Urothelium cell line (cell line): ENCODE measurements around the gene ZDHHC11B.
"Not testable (repeated sequence)": the region's sequence is repeated elsewhere in the genome, so short reads cannot be mapped to it uniquely, and the experiment has no call there.

Experiments used
- DNase-seq: peaks from one replicate; pipeline ENCODE4 v3.0.0; 2011; ENCODE audit warnings: low spot score, mixed read lengths
- FAIRE-seq: peaks from 2 replicates; lab custom pipeline; 2011; peaks lifted over from hg19 to GRCh38; lab: Jason Lieb, UNC

ZDHHC11B gene

DNA sequence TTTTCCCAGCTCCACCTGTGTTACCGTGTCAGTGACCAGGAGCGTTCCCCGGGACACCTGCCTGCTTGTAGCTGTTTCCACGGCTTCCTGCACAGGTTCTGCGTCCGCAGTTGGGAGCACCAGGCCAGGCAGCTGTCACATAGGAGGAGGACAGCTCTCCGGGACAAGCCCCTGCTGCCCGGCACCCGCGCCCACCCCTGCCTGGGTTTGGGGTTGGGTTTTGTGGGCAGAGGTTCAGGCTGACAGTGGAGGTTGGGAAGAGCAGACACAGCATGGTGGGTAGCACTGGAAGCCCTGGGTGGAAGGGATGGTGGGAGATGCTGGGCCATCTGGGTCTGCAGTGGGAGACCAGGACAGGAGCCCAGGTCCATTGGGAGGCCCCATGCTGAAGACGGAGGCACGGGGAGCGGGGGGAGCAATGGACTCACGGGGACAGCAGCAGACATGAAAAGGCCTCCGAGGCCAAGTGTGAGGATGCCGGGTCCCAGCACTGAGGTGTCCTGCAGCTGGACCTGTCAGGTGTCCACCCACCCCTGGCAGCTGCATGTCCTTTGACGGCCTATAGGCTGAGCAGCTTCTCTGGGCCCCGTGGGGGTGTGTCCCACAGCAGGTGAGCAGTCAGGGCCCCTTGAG lies 2.8 kb upstream of the ZDHHC11B start:
- not testable (repeated sequence) for DNase-seq, FAIRE-seq

DNA sequence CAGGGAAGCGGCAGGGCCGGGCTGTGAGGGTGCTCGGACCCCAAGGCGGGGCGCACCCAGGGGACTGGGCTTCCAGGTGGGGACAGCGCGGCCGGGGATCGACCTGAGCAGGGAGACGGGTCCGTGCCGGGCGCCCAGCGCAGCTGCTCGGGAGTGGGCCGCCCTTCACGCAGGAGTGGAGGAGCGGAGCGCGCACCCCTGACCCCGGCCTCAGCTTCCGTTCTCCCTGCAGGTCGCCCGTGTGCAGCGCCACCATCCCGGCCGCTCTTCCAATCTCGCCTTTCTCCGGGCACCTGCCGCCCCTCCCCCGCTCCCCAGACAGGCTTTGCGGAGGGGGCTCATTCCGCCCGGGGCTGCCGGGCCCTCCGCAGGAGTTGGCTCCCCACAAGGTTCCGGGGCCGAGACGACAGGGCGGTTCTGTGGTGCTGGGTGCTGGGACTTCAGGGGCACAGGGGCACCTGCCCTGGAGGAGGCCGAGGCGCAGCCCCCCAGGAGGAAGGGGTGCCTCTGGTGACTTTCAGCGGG lies 714 bp upstream of the ZDHHC11B start:
- FAIRE-seq = peak; percentile 77
- DNase-seq = not testable (repeated sequence)

DNA sequence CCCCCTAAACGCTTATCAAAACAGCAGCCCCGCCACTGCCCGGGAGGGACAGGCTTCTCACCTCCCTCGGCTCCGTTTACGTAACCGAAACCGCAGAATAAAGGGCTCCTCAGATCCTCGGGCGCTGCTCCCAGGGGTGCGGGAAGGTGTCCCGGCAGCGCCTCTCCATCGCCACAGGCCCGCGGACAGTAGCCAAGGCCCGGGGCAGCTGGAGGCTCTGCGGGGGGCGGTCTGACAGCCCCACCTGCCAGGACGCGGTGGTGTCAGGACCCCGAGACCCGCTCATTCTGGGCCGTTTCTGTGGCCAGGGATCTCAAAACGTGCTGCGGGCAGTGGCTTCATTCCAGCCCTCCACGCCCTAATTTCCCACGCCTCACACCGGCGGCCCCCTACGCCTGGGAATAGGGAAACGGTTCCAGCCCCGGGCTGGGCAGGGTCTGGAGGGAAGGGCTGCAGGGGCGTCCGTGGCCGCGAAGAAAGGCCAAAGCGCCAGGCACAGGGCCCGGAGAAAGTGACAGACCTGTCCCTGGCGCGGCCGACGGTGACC lies 575 bp downstream of the ZDHHC11B start:
- peak; percentile 13 for DNase-seq
- FAIRE-seq = not testable (repeated sequence)

DNA sequence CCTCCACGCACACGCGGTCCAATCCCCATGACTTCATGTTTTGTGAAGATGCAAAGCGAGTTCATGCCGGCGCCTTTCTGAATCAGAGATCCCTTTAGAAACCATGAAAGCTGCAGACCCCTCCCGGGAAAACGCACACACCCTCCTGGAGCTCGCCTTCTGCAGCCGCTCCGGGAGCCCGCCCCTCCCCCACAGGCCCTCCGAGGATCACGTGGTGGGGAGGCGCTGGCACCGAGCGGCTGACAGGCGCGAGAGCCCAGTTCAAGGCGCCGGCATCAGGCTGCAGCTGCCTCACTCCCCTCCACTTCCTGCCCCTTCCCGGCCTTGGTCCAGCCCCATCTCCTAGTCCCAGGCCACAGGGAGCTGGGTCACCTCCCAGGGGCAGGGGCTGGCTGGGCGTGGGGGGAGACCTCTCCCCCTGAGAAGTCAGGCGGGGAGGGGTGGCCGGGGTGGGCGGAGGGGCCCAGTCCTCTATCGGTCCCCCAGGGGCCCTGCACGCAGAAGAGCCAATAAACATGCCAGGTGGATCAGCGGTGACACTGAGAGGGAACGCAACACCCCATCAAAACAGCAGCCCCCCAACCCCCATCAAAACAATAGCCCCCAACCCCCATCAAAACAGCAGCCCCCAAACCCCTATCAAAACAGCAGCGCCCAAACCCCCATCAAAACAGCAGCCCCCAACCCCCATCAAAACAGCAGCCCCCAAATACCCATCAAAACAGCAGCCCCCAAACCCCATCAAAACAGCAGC lies 1.3 kb downstream of the ZDHHC11B start:
- FAIRE-seq = peak; percentile 72
- DNase-seq = not testable (repeated sequence)

DNA sequence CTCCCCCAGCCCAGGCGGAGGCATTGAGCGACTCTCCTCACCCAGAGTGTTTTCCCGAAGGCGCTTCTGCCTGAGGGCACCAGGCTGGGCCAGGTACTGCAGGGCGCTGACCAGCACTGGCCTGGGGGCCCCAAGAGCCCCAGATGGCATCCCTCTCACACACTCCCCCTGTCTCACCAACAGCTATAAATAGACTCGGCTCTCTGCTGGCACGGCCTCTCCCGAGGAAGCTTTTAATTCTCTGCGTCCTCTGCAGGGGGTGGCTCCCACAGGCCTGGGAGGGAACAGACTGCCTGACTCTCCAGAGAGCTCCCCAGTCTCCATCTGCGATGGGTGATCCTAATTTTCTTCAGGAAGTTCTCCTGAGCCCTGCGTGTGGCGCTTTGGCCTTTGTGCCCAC lies 2.2 kb downstream of the ZDHHC11B start:
- DNase-seq = not testable (repeated sequence)
- FAIRE-seq = peak; percentile 85

DNA sequence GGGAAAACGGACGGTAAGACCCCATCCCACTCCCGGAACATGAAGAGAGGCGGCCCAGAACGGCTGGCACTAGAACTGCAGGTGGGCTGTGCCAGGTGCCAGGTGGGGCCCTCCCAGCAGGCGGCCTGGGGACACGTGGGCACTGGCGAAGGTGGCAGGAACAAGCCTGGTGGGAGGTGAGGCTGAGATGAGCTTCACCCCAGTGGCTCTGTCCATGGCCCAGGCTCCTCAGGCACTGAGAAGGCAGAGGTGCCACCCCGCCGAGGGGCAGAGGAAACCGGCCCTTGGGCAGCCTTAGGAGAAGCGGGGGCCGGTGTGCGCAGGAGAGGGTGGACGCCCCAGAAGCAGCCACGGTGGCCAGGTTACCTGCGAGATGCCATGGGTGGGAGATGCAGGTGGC lies 4.0 kb downstream of the ZDHHC11B start:
- not testable (repeated sequence) for DNase-seq, FAIRE-seq

DNA sequence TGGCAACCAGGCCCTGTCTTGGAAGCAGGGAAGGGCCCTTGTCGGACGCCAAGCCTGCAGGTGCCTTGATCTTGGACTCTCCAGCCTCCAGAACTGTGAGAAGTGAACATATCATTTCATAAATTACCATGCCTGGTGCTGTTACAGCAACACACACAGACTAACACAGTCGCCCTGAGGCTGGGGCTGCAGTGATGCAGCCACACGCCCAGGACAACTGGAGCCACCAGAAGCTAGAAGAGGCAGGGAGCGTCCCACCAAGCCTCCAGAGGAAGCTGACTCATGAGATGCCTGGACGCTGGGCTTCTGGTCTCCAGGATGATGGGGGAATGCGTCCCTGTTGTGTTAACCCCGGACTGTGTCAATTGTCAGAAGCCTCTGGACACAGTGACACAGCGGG lies 5.6 kb downstream of the ZDHHC11B start:
- not testable (repeated sequence) for FAIRE-seq, DNase-seq

DNA sequence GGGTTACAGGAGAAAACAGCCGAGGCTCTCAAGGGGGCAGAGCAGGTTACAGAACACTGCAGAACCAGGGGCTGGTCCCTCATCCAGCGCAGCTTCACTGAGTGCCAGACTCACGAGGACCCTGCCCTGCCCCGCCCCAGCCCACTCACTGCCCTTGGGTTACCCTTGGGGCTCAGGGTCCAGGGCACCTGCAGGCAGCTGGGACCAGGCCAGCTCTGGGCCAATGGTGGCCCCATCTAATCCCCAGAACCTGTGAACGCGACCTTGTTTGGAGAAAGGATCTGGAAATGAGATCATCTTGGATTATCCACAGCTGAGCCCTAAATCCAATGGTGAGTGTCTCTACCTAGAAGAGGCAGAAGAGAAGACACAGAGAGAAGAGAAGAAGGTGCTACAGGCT lies 6.1 kb downstream of the ZDHHC11B start:
- not testable (repeated sequence) for DNase-seq, FAIRE-seq

DNA sequence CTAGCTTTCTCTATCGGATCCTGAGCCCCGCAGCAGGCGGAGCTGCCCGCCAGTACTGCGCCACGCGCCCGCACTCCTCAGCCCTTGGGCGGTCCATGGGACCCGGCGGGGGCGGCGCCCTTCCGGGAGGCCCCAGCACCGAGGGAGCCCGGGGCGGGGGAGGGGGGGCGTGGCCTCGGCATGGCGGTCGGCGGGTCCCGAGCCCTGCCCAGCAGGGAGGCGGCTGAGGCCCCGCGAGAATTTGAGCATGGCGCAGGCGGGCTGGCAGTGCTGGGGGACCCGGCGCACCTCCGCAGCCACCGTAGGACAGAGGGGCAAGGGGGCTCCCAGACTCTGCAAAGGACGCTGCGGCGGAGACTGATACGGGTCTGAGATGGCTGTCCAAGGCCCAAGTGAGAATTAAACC lies 6.8 kb downstream of the ZDHHC11B start:
- DNase-seq (peak; percentile 78), FAIRE-seq (no peak)

DNA sequence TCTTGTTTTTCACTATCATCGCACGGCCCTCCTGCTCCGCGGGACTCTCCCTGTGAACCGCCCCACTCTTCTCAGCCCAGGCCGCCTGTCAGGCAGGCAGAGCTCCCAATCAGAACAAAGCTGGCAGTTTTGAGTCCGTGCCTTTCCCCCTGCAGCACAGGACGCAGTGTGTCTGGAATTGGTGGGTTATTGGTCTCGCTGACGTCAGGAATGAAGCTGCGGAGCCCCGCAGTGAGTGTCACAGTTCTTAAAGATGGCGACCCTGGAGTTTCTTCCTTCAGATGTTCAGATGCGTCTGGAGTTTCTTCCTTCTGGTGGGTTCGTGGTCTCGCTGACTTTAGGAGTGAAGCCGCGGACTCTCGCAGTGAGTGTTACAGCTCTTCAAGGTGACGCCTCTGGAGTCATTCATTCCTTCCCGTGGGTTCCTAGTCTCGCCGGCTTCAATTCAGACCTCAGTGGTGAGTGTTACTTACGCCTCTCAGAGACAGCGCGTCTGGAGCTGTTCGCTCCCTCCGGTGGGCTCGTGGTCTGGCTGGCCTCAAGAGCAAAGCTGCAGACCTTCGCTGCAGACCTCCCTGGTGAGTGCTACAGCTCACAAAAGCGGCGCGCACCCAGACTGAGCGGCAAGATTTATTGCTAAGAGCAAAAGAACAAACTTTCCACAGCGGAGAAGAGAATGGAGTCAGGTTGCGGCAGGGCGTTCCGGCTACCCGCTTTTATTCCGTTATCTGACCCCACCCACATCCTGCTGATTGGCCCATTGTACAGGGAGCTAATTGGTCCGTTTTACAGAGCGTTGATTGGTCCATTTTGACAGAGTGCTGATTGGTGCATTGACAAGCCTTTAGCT lies 7.4 kb downstream of the ZDHHC11B start:
- peak; percentile 61 for DNase-seq
- FAIRE-seq = no peak

DNA sequence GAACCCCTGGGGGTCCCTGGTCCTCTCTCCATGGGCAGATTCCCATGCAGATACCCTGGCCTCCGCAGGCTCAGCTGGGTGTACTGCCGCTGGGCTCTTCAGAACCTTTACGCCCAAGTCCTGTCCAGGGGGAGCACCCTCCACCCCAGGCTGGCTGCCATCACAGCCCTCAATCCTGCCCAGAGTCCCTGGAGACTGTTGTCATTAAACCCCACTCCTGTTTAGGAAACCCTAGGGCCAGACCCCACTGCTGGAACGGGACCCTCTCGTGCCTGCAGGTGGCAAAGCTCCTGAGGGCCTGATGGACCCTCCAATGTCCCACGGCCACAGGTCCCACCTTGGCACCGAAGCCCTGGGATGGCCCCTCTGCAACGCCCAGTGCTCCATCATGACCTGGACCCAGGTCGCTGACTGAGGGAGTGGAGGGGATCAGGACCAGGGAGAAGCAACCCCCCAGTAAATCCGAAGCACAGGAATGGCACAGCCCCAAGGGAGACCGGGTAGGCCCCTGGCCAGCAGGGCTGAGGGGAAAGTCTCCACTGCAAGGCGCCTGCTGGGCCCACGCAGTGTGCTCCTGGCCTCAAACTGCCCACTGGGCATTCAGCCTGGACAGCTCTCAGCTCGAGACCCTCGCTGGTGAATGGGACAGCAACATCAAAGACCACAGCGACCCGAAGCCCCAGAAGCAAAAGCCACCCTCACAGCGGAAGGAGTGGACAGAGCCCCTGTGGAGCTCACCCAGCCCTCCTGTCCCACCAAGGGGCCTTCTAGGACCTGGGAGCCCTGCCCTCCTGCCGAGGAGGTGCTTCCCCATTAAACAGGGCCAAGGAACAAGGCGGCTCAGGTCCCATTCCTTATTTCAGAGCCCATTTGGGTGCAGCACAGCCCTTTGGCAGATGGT lies 8.3 kb downstream of the ZDHHC11B start:
- no peak for DNase-seq
- no peak for FAIRE-seq

DNA sequence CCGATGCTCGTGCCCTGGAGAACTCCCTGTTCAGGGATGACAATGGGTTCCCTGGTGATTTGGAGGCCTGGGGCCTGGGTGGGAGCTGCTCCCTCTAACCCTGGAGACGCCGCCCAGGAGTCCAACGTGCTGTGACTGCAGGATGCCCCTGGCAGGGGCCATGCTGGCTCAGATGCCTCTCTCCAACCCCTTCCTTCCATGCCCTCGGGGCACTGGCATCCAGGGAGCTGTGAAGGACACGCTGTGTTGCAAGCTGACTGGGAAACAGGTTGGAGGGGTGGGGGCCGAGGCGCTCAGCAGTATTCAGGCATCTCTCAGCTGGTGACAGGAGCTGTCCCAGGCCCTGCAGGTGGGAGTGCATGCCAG lies 9.0 kb downstream of the ZDHHC11B start:
- DNase-seq, FAIRE-seq: not testable (repeated sequence)

DNA sequence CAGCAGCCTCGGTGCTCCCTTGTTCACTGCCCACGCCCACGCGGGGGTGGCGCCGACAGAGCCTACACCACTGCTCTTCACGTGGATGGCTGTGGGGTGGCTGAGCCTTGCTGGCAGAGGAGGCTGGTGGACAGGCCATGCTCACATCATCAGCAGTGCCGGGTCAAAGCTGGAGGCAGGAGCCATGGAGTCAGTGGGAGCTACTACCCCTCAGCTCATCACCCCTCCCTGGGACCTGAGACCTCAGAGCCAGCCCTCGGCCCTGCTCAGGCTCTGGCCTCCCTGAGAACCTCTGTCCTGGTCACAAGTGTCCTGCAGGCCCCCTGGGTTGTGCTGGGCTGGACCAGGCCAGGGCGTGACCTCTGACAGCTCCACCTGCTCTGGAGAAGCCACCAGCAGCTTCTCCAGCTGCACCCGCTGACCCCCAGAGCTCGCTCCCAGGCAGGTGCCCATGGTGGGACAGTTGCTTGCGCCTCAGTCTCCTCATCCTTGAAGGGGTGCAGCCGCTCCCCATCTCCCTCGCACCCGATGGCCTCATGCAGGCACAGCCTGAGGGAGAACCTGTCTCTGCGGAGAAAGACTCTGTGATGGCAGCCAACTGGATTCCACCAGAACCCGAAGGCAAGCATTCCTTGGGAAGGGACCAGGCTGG lies 9.5 kb downstream of the ZDHHC11B start:
- not testable (repeated sequence) for FAIRE-seq, DNase-seq

DNA sequence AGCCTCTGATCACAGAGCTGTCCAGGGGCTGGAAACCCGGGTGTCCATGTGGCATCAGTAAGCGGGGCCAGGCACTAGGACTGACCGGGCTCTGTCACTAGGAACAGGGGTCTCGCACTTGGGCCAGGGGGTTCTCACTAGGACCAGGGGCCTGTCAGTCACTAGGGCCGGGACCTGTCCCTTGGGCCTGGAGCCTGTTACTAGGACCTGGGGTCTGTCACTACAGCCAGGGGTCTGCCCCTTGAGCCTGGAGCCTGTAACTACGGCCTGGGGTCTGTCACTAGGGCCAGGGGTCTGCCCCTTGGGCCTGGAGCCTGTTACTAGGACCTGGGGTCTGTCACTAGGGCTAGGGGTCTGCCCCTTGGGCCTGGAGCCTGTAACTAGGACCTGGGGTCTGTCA lies 10.2 kb downstream of the ZDHHC11B start:
- DNase-seq, FAIRE-seq: not testable (repeated sequence)

DNA sequence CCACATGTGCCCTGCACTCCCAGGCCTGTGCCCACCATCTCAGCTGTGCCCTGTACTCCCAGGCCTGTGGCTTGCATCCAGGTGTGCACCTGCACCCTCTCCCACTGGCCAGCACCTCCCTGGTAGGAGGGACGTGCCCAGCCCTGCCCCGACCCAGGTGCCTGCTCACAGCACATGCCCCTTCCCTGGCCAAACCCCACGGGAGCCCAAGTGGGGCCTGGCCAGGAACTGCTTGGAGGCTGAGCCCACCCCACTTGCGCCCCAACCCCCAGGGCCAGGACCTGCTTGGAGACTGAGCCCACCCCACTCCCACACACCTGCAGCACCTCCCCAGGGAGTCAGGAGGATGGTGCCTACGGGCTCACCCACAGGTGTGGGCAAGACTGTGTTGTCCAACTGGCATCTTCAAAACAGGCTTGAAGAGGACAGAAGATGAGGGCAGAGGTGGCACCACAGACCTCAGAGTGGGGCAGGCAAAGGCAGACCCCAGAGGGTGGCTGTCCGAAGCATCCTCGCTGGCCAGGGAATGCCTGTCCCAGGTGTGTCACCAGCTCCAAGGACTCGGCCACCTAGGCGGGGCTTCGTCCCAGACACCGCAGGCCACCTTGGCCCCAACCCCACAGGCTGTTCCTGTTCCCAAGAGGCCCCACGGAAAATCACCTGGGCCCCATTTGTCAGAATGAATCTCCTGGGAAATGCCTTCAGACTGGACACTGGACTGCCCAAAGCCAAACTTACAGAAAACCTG lies 10.8 kb downstream of the ZDHHC11B start:
- peak; percentile 50 for FAIRE-seq
- DNase-seq = no peak

DNA sequence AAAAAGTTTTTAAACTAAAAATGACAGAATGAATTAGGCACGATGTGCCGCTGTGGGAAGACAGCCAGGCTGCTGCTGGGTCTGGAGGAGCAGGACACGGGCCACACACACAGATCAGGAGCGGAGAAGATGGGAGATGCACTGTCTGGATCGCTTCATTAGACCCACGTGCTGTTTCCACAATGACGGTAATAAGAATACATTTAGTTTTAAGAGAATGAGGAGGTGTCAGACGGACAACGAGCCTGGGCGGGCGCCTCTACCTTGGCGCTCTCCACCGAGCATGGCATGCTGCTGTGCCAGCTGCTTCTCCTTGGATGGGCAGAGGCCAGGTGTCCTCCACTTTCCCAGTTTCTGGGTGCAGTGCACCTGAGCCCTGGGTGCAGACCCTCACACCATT lies 11.6 kb downstream of the ZDHHC11B start:
- DNase-seq, FAIRE-seq: not testable (repeated sequence)

DNA sequence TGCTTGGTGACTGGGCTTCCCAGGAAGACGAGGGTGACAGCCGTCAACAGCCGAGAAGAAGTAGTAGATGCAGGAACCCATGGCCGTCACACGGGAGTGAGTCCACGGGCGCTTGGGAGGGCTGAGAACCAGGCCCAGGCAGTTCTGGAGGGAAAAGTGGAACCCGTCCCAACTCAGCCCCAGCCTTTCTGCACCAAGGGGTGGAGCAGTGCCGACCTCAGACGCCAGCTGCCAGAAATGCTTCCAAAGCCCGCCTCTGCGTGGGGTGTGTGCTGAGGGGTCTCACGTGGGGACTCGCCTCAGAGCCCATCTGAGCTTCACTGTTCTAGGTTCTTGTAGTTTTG lies 12.0 kb downstream of the ZDHHC11B start:
- not testable (repeated sequence) for FAIRE-seq, DNase-seq

DNA sequence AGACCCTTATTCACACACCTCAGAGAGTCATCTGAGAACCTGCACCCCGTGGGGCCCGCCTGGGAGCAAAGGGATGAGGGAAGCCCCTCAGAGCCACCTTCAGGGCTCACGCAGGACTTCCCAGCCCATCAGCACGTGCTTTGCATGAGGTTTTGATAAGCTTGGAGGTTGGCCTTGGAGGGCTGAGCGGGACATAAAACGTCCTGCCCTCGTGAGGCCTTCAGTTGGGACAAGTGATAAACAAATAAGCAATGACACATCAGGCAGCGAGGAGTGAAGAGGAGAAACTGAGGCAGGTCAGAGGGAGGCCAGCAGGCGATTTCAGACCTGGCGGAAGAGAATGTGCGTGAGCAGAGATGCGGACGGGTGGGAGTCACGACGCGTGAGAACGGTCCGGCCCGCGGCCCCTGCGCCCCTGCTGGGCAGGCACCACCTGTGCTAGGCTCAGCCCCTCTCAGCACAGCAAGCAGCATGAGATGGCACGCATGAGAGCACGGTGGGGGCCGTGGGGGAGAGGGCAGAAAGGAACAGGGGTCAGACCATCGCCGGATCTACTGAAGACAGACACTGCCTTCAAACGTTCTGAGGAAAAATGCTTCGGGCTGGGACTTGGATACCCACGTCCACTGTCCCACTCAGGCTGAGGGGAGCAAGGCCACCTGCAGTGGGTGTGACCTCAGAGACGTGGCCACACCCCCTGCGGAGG lies 12.5 kb downstream of the ZDHHC11B start:
- not testable (repeated sequence) for DNase-seq
- FAIRE-seq = peak; percentile 40
